Mammary epithelial cell (primary cell): Measurements from ENCODE around the gene CNTN1.

ENCODE experiments used
- CTCF ChIP-seq, 2 donors: IDR thresholded peaks in 1 of 2; conservative IDR thresholded peaks in 1 of 2; 2 replicates each; pipeline ENCODE4 v1.5.1; 2011 to 2012; ENCODE audit warnings: inconsistent platforms in 2 of 2, low read length in 2 of 2, mild to moderate bottlenecking in 2 of 2, control low read depth in 1 of 2, low read depth in 1 of 2; ENCODE audit not compliant: insufficient read depth in 1 of 2; ENCODE audit errors: extremely low read depth in 1 of 2
- EZH2 ChIP-seq: IDR thresholded peaks from 2 replicates; pipeline ENCODE4 v1.6.1; 2012; ENCODE audit warnings: low read length, inconsistent platforms, borderline replicate concordance

GRCh38 chr12:41019461-41019860, 327.2 kb downstream of the CNTN1 start:
- TF ChIP-seq CTCF (conservative IDR thresholded peaks at IDR 0.05 in 1 of 2, IDR thresholded peaks at IDR 0.05 in 1 of 2; ENCODE audit: extremely low read depth in 1 of 2, insufficient read depth in 1 of 2, low read depth in 1 of 2, low read length in 2 of 2) (no peak), EZH2 (no peak)
